ENCODE results near the gene LZTFL1.

GRCh38 chr3:45887759-45888511, 46.0 kb upstream of the LZTFL1 start:
- TF ChIP-seq, protein P1, sequence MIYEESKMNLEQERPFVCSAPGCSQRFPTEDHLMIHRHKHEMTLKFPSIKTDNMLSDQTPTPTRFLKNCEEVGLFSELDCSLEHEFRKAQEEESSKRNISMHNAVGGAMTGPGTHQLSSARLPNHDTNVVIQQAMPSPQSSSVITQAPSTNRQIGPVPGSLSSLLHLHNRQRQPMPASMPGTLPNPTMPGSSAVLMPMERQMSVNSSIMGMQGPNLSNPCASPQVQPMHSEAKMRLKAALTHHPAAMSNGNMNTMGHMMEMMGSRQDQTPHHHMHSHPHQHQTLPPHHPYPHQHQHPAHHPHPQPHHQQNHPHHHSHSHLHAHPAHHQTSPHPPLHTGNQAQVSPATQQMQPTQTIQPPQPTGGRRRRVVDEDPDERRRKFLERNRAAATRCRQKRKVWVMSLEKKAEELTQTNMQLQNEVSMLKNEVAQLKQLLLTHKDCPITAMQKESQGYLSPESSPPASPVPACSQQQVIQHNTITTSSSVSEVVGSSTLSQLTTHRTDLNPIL (CRISPR knock-in tag; IDR thresholded peaks at IDR 0.05; ENCODE audit: low read depth), result no peak
- TF ChIP-seq GLIS3 (CRISPR knock-in tag; IDR thresholded peaks at IDR 0.05) (no peak), ESRRG (CRISPR knock-in tag; IDR thresholded peaks at IDR 0.05) (no peak), ISL1 (CRISPR knock-in tag; IDR thresholded peaks at IDR 0.05) (no peak), ZC3H10 (CRISPR knock-in tag; IDR thresholded peaks at IDR 0.05) (no peak), ZFP30 (CRISPR knock-in tag; IDR thresholded peaks at IDR 0.05) (no peak), ARNTL (CRISPR knock-in tag; IDR thresholded peaks at IDR 0.05; ENCODE audit: borderline replicate concordance, low read depth) (no peak), TCF4 (CRISPR knock-in tag; IDR thresholded peaks at IDR 0.05; ENCODE audit: borderline replicate concordance) (no peak), ZNF8 (CRISPR knock-in tag; IDR thresholded peaks at IDR 0.05) (no peak)
